ENCODE data around the gene KL. TPM values are rescaled to one million over a fixed set of nuclear protein-coding genes. Genes with fewer than 3 reads are reported as not detected.
A peak's percentile ranks its signal among the peaks of the same experiment; 100 is the strongest.

KL gene
- total and polyA plus RNA-seq, 9 donors = 1.9 to 4.2 (median 2.5) TPM

- H3K4me3 ChIP-seq (ENCODE audit: low read length) = no peak overlapping the region
- H3K4me1 ChIP-seq (ENCODE audit: control insufficient read depth, insufficient read depth, low read length) = peaks cover 16% of the 10 kb centered on the region
- no peak for DNase-seq
- H3K36me3 ChIP-seq (ENCODE audit: control insufficient read depth, insufficient read depth, low read length) = no peaks in the 10 kb centered on the region
- 63% methylated on average over 4 of the region's 7 CpGs for WGBS (ENCODE audit: insufficient coverage)
- H3K27me3 ChIP-seq (ENCODE audit: control insufficient read depth, insufficient read depth, low read length) = no peaks in the 10 kb centered on the region
- peak overlapping the region; percentile 91 for H3K27ac ChIP-seq (ENCODE audit: low read length)
- H3K9me3 ChIP-seq (replicated peaks; ENCODE audit: control insufficient read depth, low read depth, low read length) = no peaks in the 10 kb centered on the region
These were observed 37.3 kb downstream of the KL start for GRCh38 chr13:33053397-33054066.

- 0% methylated on average over 2 of the region's 9 CpGs for WGBS (ENCODE audit: insufficient coverage)
- Histone ChIP-seq H3K9me3 (replicated peaks; ENCODE audit: control insufficient read depth, low read depth, low read length) (no peaks in the 10 kb centered on the region), H3K36me3 (ENCODE audit: control insufficient read depth, insufficient read depth, low read length) (peaks cover 5% of the 10 kb centered on the region), H3K27me3 (ENCODE audit: control insufficient read depth, insufficient read depth, low read length) (no peaks in the 10 kb centered on the region), H3K4me3 (ENCODE audit: low read length) (no peak overlapping the region), H3K27ac (ENCODE audit: low read length) (peak overlapping the region; percentile 63), H3K4me1 (ENCODE audit: control insufficient read depth, insufficient read depth, low read length) (peaks cover 13% of the 10 kb centered on the region)
- peak; percentile 88 for DNase-seq
These were observed 41.0 kb downstream of the KL start for GRCh38 chr13:33057019-33057780.

- DNase-seq = peak; percentile 61
- H3K4me3 ChIP-seq (ENCODE audit: low read length) = no peak overlapping the region
- H3K9me3 ChIP-seq (replicated peaks; ENCODE audit: control insufficient read depth, low read depth, low read length) = no peaks in the 10 kb centered on the region
- H3K36me3 ChIP-seq (ENCODE audit: control insufficient read depth, insufficient read depth, low read length) = peaks cover 5% of the 10 kb centered on the region
- H3K27me3 ChIP-seq (ENCODE audit: control insufficient read depth, insufficient read depth, low read length) = no peaks in the 10 kb centered on the region
- no peak overlapping the region for H3K27ac ChIP-seq (ENCODE audit: low read length)
- WGBS (ENCODE audit: insufficient coverage) = no CpG with 5 or more reads among the region's 3 CpGs
- peaks cover 9% of the 10 kb centered on the region for H3K4me1 ChIP-seq (ENCODE audit: control insufficient read depth, insufficient read depth, low read length)
These were observed 42.6 kb downstream of the KL start for GRCh38 chr13:33058776-33059327.

- no peaks in the 10 kb centered on the region for H3K9me3 ChIP-seq (replicated peaks; ENCODE audit: control insufficient read depth, low read depth, low read length)
- WGBS (ENCODE audit: insufficient coverage) = 91% methylated on average over 15 of the region's 15 CpGs
- H3K27ac ChIP-seq (ENCODE audit: low read length) = no peak overlapping the region
- peaks cover 9% of the 10 kb centered on the region for H3K4me1 ChIP-seq (ENCODE audit: control insufficient read depth, insufficient read depth, low read length)
- DNase-seq = no peak
- no peak overlapping the region for H3K4me3 ChIP-seq (ENCODE audit: low read length)
- no peaks in the 10 kb centered on the region for H3K27me3 ChIP-seq (ENCODE audit: control insufficient read depth, insufficient read depth, low read length)
- H3K36me3 ChIP-seq (ENCODE audit: control insufficient read depth, insufficient read depth, low read length) = peaks cover 5% of the 10 kb centered on the region
These were observed 44.6 kb downstream of the KL start for GRCh38 chr13:33060815-33061214.

- DNase-seq = no peak
- H3K9me3 ChIP-seq (replicated peaks; ENCODE audit: control insufficient read depth, low read depth, low read length) = no peaks in the 10 kb centered on the region
- H3K27me3 ChIP-seq (ENCODE audit: control insufficient read depth, insufficient read depth, low read length) = no peaks in the 10 kb centered on the region
- no peak overlapping the region for H3K4me3 ChIP-seq (ENCODE audit: low read length)
- 90% methylated on average over 18 of the region's 18 CpGs for WGBS (ENCODE audit: insufficient coverage)
- no peaks in the 10 kb centered on the region for H3K36me3 ChIP-seq (ENCODE audit: control insufficient read depth, insufficient read depth, low read length)
- no peaks in the 10 kb centered on the region for H3K4me1 ChIP-seq (ENCODE audit: control insufficient read depth, insufficient read depth, low read length)
- no peak overlapping the region for H3K27ac ChIP-seq (ENCODE audit: low read length)
These were observed 50.1 kb downstream of the KL start for GRCh38 chr13:33066329-33066728.

GRCh38 chr13:33069365-33069764 is 53.1 kb downstream of the KL start:
- Histone ChIP-seq H3K4me3 (ENCODE audit: low read length) (no peak overlapping the region), H3K36me3 (ENCODE audit: control insufficient read depth, insufficient read depth, low read length) (no peaks in the 10 kb centered on the region), H3K9me3 (replicated peaks; ENCODE audit: control insufficient read depth, low read depth, low read length) (no peaks in the 10 kb centered on the region), H3K4me1 (ENCODE audit: control insufficient read depth, insufficient read depth, low read length) (no peaks in the 10 kb centered on the region), H3K27me3 (ENCODE audit: control insufficient read depth, insufficient read depth, low read length) (no peaks in the 10 kb centered on the region), H3K27ac (ENCODE audit: low read length) (no peak overlapping the region)
- DNase-seq = no peak
- no CpG with 5 or more reads among the region's 2 CpGs for WGBS (ENCODE audit: insufficient coverage)

- Histone ChIP-seq H3K9me3 (replicated peaks; ENCODE audit: control insufficient read depth, low read depth, low read length) (no peaks in the 10 kb centered on the region), H3K4me1 (ENCODE audit: control insufficient read depth, insufficient read depth, low read length) (no peaks in the 10 kb centered on the region), H3K27me3 (ENCODE audit: control insufficient read depth, insufficient read depth, low read length) (no peaks in the 10 kb centered on the region), H3K27ac (ENCODE audit: low read length) (no peak overlapping the region), H3K36me3 (ENCODE audit: control insufficient read depth, insufficient read depth, low read length) (no peaks in the 10 kb centered on the region), H3K4me3 (ENCODE audit: low read length) (no peak overlapping the region)
- WGBS (ENCODE audit: insufficient coverage) = 88% methylated on average over 1 of the region's 2 CpGs
- DNase-seq = no peak
These were observed 54.5 kb downstream of the KL start for GRCh38 chr13:33070713-33071112.

- no CpG with 5 or more reads among the region's 2 CpGs for WGBS (ENCODE audit: insufficient coverage)
- Histone ChIP-seq H3K4me1 (ENCODE audit: control insufficient read depth, insufficient read depth, low read length) (no peaks in the 10 kb centered on the region), H3K36me3 (ENCODE audit: control insufficient read depth, insufficient read depth, low read length) (no peaks in the 10 kb centered on the region), H3K4me3 (ENCODE audit: low read length) (no peak overlapping the region), H3K9me3 (replicated peaks; ENCODE audit: control insufficient read depth, low read depth, low read length) (no peaks in the 10 kb centered on the region), H3K27ac (ENCODE audit: low read length) (no peak overlapping the region), H3K27me3 (ENCODE audit: control insufficient read depth, insufficient read depth, low read length) (no peaks in the 10 kb centered on the region)
- DNase-seq = no peak
These were observed 56.1 kb downstream of the KL start for GRCh38 chr13:33072282-33072681.

GRCh38 chr13:33072759-33073158 is 56.5 kb downstream of the KL start:
- H3K27ac ChIP-seq (ENCODE audit: low read length) = no peak overlapping the region
- H3K4me3 ChIP-seq (ENCODE audit: low read length) = no peak overlapping the region
- H3K9me3 ChIP-seq (replicated peaks; ENCODE audit: control insufficient read depth, low read depth, low read length) = no peaks in the 10 kb centered on the region
- DNase-seq = no peak
- no peaks in the 10 kb centered on the region for H3K36me3 ChIP-seq (ENCODE audit: control insufficient read depth, insufficient read depth, low read length)
- H3K27me3 ChIP-seq (ENCODE audit: control insufficient read depth, insufficient read depth, low read length) = no peaks in the 10 kb centered on the region
- WGBS (ENCODE audit: insufficient coverage) = 100% methylated on average over 1 of the region's 1 CpG
- no peaks in the 10 kb centered on the region for H3K4me1 ChIP-seq (ENCODE audit: control insufficient read depth, insufficient read depth, low read length)

GRCh38 chr13:33073338-33073737 is 57.1 kb downstream of the KL start:
- no peak for DNase-seq
- no CpG with 5 or more reads among the region's 3 CpGs for WGBS (ENCODE audit: insufficient coverage)
- H3K4me1 ChIP-seq (ENCODE audit: control insufficient read depth, insufficient read depth, low read length) = no peaks in the 10 kb centered on the region
- H3K4me3 ChIP-seq (ENCODE audit: low read length) = no peak overlapping the region
- no peaks in the 10 kb centered on the region for H3K9me3 ChIP-seq (replicated peaks; ENCODE audit: control insufficient read depth, low read depth, low read length)
- no peaks in the 10 kb centered on the region for H3K27me3 ChIP-seq (ENCODE audit: control insufficient read depth, insufficient read depth, low read length)
- H3K27ac ChIP-seq (ENCODE audit: low read length) = no peak overlapping the region
- H3K36me3 ChIP-seq (ENCODE audit: control insufficient read depth, insufficient read depth, low read length) = no peaks in the 10 kb centered on the region
